Mesothelial cell of epicardium (in vitro differentiated cells): ENCODE measurements around the gene CIB4. TPM values are rescaled to one million over a fixed set of nuclear protein-coding genes. Genes with fewer than 3 reads are reported as not detected.

Experiments
- DNase-seq, 2 experiments: peaks; one replicate each; pipeline ENCODE4 v3.0.0; 2021; ENCODE audit warnings: low spot score in 2 of 2; ENCODE audit not compliant: unreplicated experiment in 2 of 2
- H3K27ac Mint-ChIP-seq: 2 replicates; pipeline ENCODE4 v1.8.0; 2021; ENCODE audit warnings: mixed read lengths
- H3K27me3 Mint-ChIP-seq: 2 replicates; pipeline ENCODE4 v1.8.0; 2021; ENCODE audit warnings: low read depth, mixed read lengths
- H3K36me3 Mint-ChIP-seq: 2 replicates; pipeline ENCODE4 v1.8.0; 2021; ENCODE audit warnings: mixed read lengths
- H3K4me1 Mint-ChIP-seq: 2 replicates; pipeline ENCODE4 v1.8.0; 2021; ENCODE audit warnings: mixed read lengths
- H3K4me3 Mint-ChIP-seq: 2 replicates; pipeline ENCODE4 v1.8.0; 2021; ENCODE audit warnings: mild to moderate bottlenecking, moderate library complexity, mixed read lengths
- H3K9me3 Mint-ChIP-seq: 2 replicates; pipeline ENCODE4 v1.8.0; 2021; ENCODE audit warnings: mixed read lengths
- CTCF ChIP-seq: fragments of 200-600 bp; sonication (generic); IDR thresholded peaks from one replicate; pipeline ENCODE4 v1.5.0; 2021; ENCODE audit warnings: antibody characterized with exemption; ENCODE audit not compliant: unreplicated experiment
- total RNA-seq: library from RNA; stranded (reverse); gene quantifications from 3 replicates; pipeline ENCODE4 v1.2.1, GENCODE V29; 2021

The CIB4 gene
- total RNA-seq, 1 donor from 2014 or later = not detected

GRCh38 chr2:26610504-26611335 lies 30.4 kb downstream of the CIB4 start:
- no peak for TF ChIP-seq CTCF
- Mint-ChIP-seq H3K27ac (peak overlapping the region; percentile 77), H3K4me1 (peaks cover 77% of the 10 kb centered on the region), H3K36me3 (no peaks in the 10 kb centered on the region), H3K27me3 (no peaks in the 10 kb centered on the region), H3K4me3 (no peak overlapping the region), H3K9me3 (no peaks in the 10 kb centered on the region)
- DNase-seq = peak in 1 of 2 experiments; percentile 31

- no peak for TF ChIP-seq CTCF
- Mint-ChIP-seq H3K4me3 (no peak overlapping the region), H3K9me3 (no peaks in the 10 kb centered on the region), H3K4me1 (peaks cover 74% of the 10 kb centered on the region), H3K36me3 (no peaks in the 10 kb centered on the region), H3K27me3 (no peaks in the 10 kb centered on the region), H3K27ac (peak overlapping the region; percentile 51)
- DNase-seq = peak in 1 of 2 experiments; percentile 26
Observed at GRCh38 chr2:26609839-26610277, 31.3 kb downstream of the CIB4 start.

- H3K27me3 Mint-ChIP-seq = no peaks in the 10 kb centered on the region
- peak in 1 of 2 experiments; percentile 37 for DNase-seq
Observed at GRCh38 chr2:26609205-26609631, 31.9 kb downstream of the CIB4 start.

GRCh38 chr2:26608557-26608956 lies 32.6 kb downstream of the CIB4 start:
- no peaks in the 10 kb centered on the region for H3K9me3 Mint-ChIP-seq

More at GRCh38 chr2:26609205-26609631, 31.9 kb downstream of the CIB4 start:
- Mint-ChIP-seq H3K36me3 (no peaks in the 10 kb centered on the region), H3K27ac (peak overlapping the region; percentile 51), H3K9me3 (no peaks in the 10 kb centered on the region), H3K4me3 (no peak overlapping the region), H3K4me1 (peaks cover 68% of the 10 kb centered on the region)
- no peak for TF ChIP-seq CTCF

GRCh38 chr2:26607698-26608097 lies 33.5 kb downstream of the CIB4 start:
- peak in 1 of 2 experiments; percentile 34 for DNase-seq
- no peak overlapping the region for H3K4me3 Mint-ChIP-seq
- no peaks in the 10 kb centered on the region for H3K9me3 Mint-ChIP-seq
- no peaks in the 10 kb centered on the region for H3K27me3 Mint-ChIP-seq
- TF ChIP-seq CTCF = no peak
- H3K4me1 Mint-ChIP-seq = peaks cover 54% of the 10 kb centered on the region
- H3K27ac Mint-ChIP-seq = no peak overlapping the region
- no peaks in the 10 kb centered on the region for H3K36me3 Mint-ChIP-seq

More at GRCh38 chr2:26608557-26608956, 32.6 kb downstream of the CIB4 start:
- no peak for TF ChIP-seq CTCF
- Mint-ChIP-seq H3K27me3 (no peaks in the 10 kb centered on the region), H3K36me3 (no peaks in the 10 kb centered on the region), H3K4me3 (no peak overlapping the region), H3K4me1 (peaks cover 62% of the 10 kb centered on the region), H3K27ac (peak overlapping the region; percentile 51)
- no peak for DNase-seq
